ENCODE measurements around the gene PDPN.

GRCh38 chr1:13646521-13646920, 62.9 kb downstream of the PDPN start:
- TF ChIP-seq ZNF610 (tag by site-specific recombination; IDR thresholded peaks at IDR 0.05; ENCODE audit: borderline replicate concordance) (no peak), ZNF157 (tag by site-specific recombination; IDR thresholded peaks at IDR 0.05) (no peak), ZNF777 (tag by site-specific recombination; IDR thresholded peaks at IDR 0.05; ENCODE audit: borderline replicate concordance) (no peak), ZNF274 (IDR thresholded peaks at IDR 0.05; ENCODE audit: low read length) (no peak), ZNF274 (tag by site-specific recombination; IDR thresholded peaks at IDR 0.05; ENCODE audit: borderline replicate concordance) (no peak), CTCF (tag by site-specific recombination; IDR thresholded peaks at IDR 0.05) (no peak), WT1 (tag by site-specific recombination; IDR thresholded peaks at IDR 0.05) (no peak), PBX3 (CRISPR knock-in tag; IDR thresholded peaks at IDR 0.05) (no peak), ZNF362 (tag by site-specific recombination; IDR thresholded peaks at IDR 0.05) (no peak), ZNF664 (tag by site-specific recombination; IDR thresholded peaks at IDR 0.05) (no peak)

All from HEK293 (cell line).